HG03175 (cell line): ENCODE data around the gene STAG1.
A peak's percentile ranks its signal among the peaks of the same experiment; 100 is the strongest.
"Not testable (repeated sequence)": the region's sequence is repeated elsewhere in the genome, so short reads cannot be mapped to it uniquely, and the experiment has no call there.

Experiments used
- ATAC-seq: cut with Tn5 transposase; IDR thresholded peaks from one replicate; pipeline ENCODE4 v1.9.1; 2021; ENCODE audit warnings: mild to moderate bottlenecking, moderate library complexity; ENCODE audit not compliant: unreplicated experiment

The STAG1 gene

GRCh38 chr3:136432685-136433084, 319.5 kb downstream of the STAG1 start:
- no peak for ATAC-seq

GRCh38 chr3:136428167-136428566, 324.0 kb downstream of the STAG1 start:
- no peak for ATAC-seq

DNA sequence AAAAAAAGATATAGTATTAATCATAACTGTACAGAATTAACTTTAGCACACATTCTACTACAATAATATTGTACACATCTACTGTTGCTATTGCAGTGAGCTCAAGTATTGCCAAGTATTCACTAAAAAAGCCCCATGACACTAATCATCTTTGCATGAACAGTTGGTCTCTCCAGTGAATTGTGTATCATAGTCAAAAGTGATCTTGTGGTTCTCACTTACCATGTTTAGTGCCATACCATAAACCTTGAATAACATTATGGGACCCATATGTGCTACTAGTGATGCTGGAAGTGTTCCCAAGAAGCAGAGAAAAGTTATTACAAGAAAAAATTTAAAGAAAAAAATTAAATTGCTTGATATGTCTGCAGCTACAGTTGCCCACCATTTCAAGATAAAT, 324.9 kb downstream of the STAG1 start:
- no peak for ATAC-seq

DNA sequence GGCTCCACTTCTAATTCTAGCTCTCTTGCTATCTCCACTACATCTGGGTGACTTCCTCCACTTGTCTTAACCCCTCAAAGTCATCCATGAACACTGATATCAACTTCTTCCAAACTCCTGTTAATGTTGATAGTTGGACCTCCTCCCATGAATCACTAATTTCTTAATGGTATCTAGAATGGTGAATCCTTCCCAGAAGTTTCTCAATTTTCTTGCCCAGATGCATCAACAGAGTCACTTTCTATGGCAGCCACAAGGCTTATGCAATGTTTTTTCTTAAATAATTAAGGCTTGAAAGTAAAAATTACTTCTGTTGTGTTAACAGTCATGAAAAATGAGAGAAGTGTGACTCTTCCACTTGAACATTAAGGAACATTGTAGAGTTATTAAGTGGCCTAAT, 337.7 kb downstream of the STAG1 start:
- ATAC-seq = no peak

DNA sequence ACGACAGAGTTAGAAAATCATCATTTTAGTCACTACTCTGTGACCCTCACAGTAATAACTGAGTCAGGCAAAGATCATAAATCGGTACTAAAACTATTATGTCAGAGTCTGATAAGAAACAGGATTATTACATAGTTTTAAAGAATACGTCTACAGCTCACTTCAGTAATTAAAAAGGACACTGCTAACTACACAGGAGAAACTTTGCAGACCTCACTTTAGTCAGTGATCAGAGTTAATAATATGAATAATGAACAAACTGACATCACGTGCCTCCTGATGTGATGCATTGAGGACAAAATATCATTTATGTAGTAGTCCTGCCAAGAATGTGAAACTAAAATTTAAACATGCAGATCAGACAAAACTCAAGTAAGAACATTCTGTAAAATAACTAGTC, 339.9 kb downstream of the STAG1 start:
- ATAC-seq = no peak

DNA sequence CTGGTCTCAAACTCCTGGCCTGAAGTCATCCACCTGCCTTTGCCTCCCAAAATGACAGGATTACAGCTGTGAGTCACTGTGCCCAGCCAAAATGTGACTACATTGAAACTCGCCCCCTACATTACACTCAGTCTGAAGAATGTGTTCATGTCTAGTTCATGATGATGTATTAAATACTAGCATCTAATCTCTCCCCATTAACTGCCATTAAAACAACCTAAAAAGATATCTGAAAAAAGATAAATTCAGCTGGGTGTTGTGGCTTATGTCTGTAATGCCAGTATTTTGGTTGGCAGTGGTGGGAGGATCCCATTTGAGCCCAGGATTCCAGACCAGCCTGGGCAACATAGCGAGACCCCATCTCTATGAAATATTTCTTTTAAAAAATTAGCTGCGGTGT, 342.6 kb downstream of the STAG1 start:
- ATAC-seq = no peak

GRCh38 chr3:136404056-136404455, 348.1 kb downstream of the STAG1 start:
- no peak for ATAC-seq

DNA sequence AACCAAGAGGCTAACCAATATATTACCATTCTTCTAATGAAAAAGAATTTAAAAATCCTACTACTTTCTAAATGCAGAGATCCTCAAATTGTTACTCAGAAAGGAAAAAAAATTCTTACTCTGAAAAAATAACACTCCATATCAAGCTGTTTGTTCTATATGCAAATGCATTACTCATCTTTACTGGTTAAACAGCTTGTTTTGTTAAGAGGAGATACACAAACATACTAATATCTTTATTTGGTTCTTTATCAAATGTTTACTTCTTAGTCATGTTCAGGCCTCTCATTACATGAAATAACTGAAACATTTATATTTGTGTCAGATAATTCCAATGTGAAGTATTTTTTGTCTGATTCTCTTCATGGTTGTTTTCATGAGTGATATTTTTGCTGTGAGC, 355.3 kb downstream of the STAG1 start:
- ATAC-seq = no peak

DNA sequence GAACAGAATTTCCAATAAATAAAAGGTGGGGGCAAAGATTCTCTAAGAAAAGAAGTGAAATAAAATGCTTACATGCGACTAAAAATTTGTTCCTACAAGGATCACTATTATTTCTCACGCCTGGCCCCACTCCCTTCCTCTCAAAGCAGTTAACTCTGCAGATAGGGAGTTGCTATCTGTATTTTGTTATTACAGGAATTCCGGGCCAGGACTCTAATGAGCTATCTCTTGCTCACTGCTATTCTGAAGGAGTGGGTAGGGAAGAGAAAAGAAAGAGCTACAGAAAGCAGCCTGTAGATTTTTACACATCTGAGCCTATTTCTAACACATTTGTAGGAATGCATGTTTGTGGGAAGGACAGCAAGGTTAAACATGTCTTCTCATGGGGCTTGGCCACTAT, 361.6 kb downstream of the STAG1 start:
- ATAC-seq = no peak

DNA sequence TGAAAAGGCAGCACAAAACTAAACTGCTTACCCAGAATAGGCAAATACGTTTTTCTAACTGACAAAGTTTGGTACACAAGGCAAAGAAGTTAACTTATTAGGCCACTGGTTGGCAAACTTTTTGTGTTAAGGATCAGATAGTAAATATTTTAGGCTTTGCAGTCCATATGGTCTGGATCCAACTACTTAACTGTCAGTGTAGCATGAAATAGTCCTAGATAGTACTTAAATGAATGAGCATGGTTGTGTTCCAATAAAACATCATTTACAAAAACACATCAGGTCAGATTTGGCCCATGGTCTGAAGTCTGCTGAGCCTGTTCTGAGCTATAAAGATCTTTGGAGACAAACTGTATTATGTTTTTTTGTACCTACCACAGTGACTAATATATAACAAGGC, 365.1 kb downstream of the STAG1 start:
- no peak for ATAC-seq

DNA sequence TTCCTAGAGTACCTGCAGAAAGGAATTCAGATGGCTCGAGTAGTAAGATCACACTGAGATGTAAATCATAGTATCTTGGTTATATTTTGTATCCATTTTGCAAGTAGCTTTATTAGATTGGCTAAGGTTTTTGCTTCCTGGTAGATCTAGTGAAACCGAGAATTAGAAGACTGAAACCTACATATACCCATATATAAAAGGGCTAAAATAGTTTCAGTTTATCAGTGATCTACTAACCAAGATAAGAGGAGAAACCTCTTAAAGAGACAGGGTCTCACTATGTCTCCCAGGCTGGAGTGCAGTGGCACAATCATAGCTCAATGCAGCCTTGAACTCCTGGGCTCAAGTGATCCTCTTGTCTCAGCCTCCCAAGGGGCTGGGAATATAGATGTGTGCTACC, 366.7 kb downstream of the STAG1 start:
- peak; percentile 96 for ATAC-seq

DNA sequence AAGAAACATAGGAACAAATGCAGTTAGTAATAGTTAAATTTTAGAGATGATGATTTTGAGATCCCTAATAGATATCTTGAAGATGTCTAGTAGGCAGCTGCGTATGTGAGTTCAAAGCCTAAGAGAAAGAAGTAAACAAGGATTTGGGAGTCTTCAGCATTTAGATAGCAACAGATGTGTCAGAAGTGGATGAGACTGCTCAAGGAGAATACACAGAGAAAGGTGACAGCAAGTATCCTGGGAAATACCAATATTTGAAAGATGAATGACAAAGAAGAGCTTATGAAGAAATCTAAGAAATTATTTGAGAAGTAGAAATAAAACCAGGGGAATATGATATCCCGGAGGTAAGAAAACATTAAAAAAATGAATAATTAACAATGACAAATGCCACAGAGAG, 371.1 kb downstream of the STAG1 start:
- ATAC-seq = no peak

DNA sequence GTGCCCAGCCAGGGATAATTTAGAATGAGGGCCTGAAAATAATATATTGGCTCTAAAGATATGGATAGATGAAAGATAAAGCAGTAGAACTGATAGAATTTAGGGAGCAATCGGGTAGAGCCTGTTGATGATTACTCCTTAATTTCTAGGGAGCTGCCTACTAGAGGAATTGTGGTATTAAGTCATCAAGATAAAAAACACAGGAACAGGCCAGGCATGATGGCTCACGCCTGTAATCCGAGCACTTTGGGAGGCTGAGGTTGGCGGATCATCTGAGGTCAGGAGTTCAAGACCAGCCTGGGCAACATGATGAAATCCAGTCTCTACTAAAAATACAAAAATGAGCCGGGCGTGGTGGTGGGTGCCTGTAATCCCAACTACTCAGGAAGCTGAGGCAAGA, 371.6 kb downstream of the STAG1 start:
- no peak for ATAC-seq

DNA sequence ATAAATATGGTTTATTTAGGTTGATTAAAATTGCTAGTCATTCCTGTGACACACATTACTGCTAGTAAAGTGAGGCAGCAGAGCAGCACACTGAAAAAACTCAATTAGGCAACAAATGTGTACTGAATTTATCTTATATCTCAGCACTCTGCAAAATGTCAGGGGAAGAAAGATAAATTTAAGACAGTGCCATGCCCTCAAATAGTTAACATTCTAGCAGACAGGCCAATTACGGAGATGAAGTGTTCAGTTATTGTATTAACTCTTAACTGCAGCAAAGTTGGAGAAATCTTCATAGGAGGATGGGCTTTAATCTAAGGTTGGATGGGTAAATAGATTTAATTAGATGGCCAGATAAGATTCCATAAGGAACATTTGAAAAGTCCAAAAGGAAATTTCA, 374.2 kb downstream of the STAG1 start:
- ATAC-seq = no peak

- ATAC-seq = no peak
Observed at GRCh38 chr3:136377508-136377907, 374.7 kb downstream of the STAG1 start.

DNA sequence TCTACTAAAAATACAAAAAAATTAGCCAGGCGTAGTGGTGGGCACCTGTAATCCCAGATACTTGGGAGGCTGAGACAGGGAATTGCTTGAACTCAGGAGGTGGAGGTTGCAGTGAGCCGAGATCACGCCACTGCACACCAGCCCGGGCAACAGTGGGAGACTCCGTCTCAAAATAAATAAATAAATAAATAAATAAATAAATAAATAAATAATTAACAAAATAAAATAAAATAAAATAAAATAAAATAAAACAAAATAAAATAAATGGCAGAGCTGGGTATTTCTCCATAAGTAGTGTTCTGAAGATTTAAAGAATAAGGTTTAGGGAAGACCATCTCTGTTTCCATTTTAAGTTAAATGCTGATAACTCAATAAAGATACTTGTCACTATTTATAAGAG, 376.4 kb downstream of the STAG1 start:
- ATAC-seq = not testable (repeated sequence)

GRCh38 chr3:136366289-136366688, 385.9 kb downstream of the STAG1 start:
- ATAC-seq = no peak

DNA sequence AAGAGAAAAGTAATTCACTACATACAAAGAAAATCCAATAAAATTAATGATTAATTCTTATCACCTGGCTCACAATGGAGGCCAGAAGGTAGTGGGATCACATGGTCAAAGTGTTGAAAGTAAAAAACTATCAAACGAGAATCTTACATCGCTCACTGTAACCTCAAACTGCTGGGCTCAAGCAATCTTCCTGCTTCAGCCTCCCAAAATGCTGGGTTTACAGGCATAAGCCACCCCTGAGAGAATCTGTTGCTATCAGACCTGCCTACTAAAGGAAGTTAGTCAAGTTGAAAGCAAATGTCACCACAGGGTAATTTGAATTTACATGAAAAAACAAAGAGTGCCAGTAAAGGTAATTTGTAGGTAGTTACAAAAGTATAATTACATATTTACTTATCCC, 398.7 kb downstream of the STAG1 start:
- ATAC-seq = no peak

DNA sequence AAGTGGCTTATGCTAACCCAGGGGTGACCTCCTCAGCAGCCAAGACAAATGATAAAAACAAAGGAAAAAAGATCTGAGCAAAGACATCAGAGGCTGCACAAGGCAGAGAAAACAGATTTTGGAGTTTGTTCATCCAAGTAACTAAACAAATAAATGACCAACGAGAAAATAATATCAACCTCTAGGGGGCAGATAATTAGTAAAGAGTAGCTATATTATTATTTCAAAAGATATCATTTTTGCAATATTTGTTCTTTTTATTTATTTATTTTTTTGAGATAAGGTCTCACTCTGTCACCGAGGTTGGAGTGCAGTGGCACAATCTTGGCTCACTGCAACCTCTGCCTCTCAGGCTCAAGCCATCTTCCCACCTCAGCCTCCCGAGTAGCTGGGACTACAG, 400.3 kb downstream of the STAG1 start:
- no peak for ATAC-seq

- ATAC-seq = no peak
Observed at GRCh38 chr3:136351351-136351750, 400.8 kb downstream of the STAG1 start.

GRCh38 chr3:136350557-136350956, 401.6 kb downstream of the STAG1 start:
- no peak for ATAC-seq

DNA sequence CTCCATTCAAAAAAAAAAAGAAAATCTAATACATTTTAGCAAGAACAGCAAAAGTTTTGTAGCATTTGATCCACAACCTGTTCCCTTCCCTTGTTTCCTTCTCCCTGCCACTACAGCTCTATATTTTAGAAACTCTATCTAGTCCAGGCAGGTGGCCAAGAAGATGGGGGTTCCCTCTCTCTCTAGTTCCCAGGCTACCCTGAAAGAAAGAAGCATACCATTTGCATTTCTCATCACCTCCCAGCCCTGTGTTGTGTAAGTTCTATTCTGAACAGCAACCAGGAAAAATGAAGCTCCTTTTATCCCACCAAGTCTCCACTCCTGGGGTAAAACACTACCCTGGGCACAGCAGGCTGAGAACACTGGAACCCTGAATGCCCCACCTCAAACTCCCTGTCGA, 402.0 kb downstream of the STAG1 start:
- ATAC-seq = no peak

GRCh38 chr3:136346486-136346885, 405.7 kb downstream of the STAG1 start:
- ATAC-seq = no peak
